Panc1 (cell line): ENCODE measurements around the gene CTXND1. TPM values are rescaled to one million over a fixed set of nuclear protein-coding genes. Genes with fewer than 3 reads are reported as not detected.

Source experiments
- ATAC-seq: fragments of 200-7000 bp; cut with Tn5 transposase; 2 replicates; pipeline ENCODE4 v1.9.1; 2020; ENCODE audit warnings: mild to moderate bottlenecking, moderate library complexity
- BruUV-seq: library from RNA; stranded (reverse); fragments of 400-500 nt; replicated peaks from 2 replicates; lab custom pipeline; 2021; lab: Mats Ljungman, UMichigan
- CTCF ChIA-PET: fragments of 300-600 bp; sonication (Branson Sonifier 250); formaldehyde crosslinking; loops from one replicate; lab custom pipeline; 2022; ENCODE audit warnings: antibody characterized with exemption; lab: Charles Lee
- POLR2A ChIA-PET: fragments of 300-600 bp; sonication (Branson Sonifier 250); formaldehyde crosslinking; loops from one replicate; lab custom pipeline; 2022; ENCODE audit warnings: antibody characterized with exemption; lab: Charles Lee
- DNase-seq: peaks from one replicate; pipeline ENCODE4 v3.0.0-alpha.2; 2010; ENCODE audit warnings: low read depth, low spot score
- H3K27ac ChIP-seq: 2 replicates; pipeline ENCODE4 v1.5.1; 2011; ENCODE audit warnings: mild to moderate bottlenecking, low read length, inconsistent platforms
- H3K27me3 ChIP-seq: fragments of 200-500 bp; sonication (Bioruptor generic); 2 replicates; pipeline ENCODE4 v1.6.0; 2014; ENCODE audit warnings: low read length, inconsistent platforms; ENCODE audit not compliant: control insufficient read depth, insufficient read depth
- H3K36me3 ChIP-seq: fragments of 200-500 bp; sonication (Bioruptor generic); 2 replicates; pipeline ENCODE4 v1.5.1; 2014; ENCODE audit warnings: inconsistent platforms, mild to moderate bottlenecking, low read length, moderate library complexity; ENCODE audit not compliant: control insufficient read depth, insufficient read depth
- H3K4me1 ChIP-seq: 2 replicates; pipeline ENCODE4 v1.5.1; 2011; ENCODE audit warnings: inconsistent platforms, mild to moderate bottlenecking, low read length, moderate library complexity; ENCODE audit not compliant: control insufficient read depth, insufficient read depth
- H3K4me3 ChIP-seq, 2 experiments: 2 replicates each; pipeline ENCODE4 v1.5.1; 2011 to 2012; ENCODE audit warnings: low read depth in 2 of 2, low read length in 2 of 2, mild to moderate bottlenecking in 2 of 2, inconsistent platforms in 1 of 2, moderate library complexity in 1 of 2
- H3K9me3 ChIP-seq: fragments of 200-500 bp; sonication (Bioruptor generic); 2 replicates; pipeline ENCODE4 v1.5.1; 2014; ENCODE audit warnings: low read depth, mild to moderate bottlenecking, inconsistent platforms, low read length, moderate library complexity; ENCODE audit not compliant: control insufficient read depth, insufficient read depth
- POLR2AphosphoS5 ChIP-seq: IDR thresholded peaks from 2 replicates; pipeline ENCODE4 v1.6.1; 2012; ENCODE audit warnings: mild to moderate bottlenecking, low read depth, low read length, moderate library complexity
- SIN3A ChIP-seq: IDR thresholded peaks from 2 replicates; pipeline ENCODE4 v1.6.1; 2012; ENCODE audit warnings: low read depth, mild to moderate bottlenecking, low read length, moderate library complexity, borderline replicate concordance; ENCODE audit not compliant: insufficient read depth
- TCF7L2 ChIP-seq: IDR thresholded peaks from 2 replicates; pipeline ENCODE4 v1.6.1; 2011; ENCODE audit warnings: mild to moderate bottlenecking, low read depth, low read length, inconsistent platforms
- in situ Hi-C: cut with HindIII; loops from 2 replicates; pipeline ENCODE4 v1.10.0; 2016; ENCODE audit warnings: low sequenced_read_pairs, low pct_unique_long_range_greater_than_20kb
- intact Hi-C: fragments of 100-400 bp; cut with micrococcal nuclease; formaldehyde crosslinking; loops from one replicate; pipeline ENCODE4 v1.10.0; 2022; ENCODE audit not compliant: unreplicated experiment
- total RNA-seq: library from RNA; stranded (reverse); gene quantifications from one replicate; pipeline ENCODE4 v1.2.1, GENCODE V29; 2021; ENCODE audit not compliant: unreplicated experiment
- TF ChIP-seq, protein P1 (sequence below), 2 experiments: IDR thresholded peaks; 2 replicates each; pipeline ENCODE4 v1.6.1; 2011 to 2012; ENCODE audit warnings: low read depth in 2 of 2, control low read depth in 1 of 2, low read length in 1 of 2, mild to moderate bottlenecking in 1 of 2, moderate library complexity in 1 of 2; ENCODE audit not compliant: insufficient read depth in 1 of 2
- TF ChIP-seq, protein P2 (sequence below): fragments of 450-650 bp; IDR thresholded peaks from 2 replicates; pipeline ENCODE4 v1.5.1; 2017; ENCODE audit warnings: mild to moderate bottlenecking

The CTXND1 gene
- total RNA-seq, 1 experiment from 2014 or later = not detected

DNA sequence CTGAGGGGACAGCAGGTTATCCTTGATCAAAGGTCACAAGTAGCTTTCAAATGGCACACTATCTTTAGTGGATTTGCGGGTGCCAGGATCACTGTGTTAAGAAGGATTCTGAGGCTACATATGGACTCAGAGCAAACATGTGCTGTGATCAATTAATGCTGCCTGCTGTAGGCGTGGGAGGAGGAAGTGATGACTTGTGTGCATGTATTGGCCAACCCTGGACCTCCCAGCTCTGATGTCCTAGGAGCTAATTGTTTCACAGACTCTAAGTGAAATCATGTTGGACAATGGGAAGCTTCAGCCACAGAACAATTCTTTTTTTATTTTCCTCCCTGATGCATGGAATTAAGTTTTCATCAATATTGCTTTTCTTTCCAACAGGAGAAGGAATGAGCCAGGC lies 74.9 kb downstream of the CTXND1 start:
- H3K9me3 ChIP-seq = no peaks in the 10 kb centered on the region
- ChIA-PET CTCF (no interaction called here), POLR2A (no interaction called here)
- ATAC-seq = no peak
- peaks cover 16% of the 10 kb centered on the region for H3K4me1 ChIP-seq
- no peak overlapping the region for H3K4me3 ChIP-seq
- H3K27me3 ChIP-seq = no peaks in the 10 kb centered on the region
- BruUV-seq = TSS peak; percentile 56
- H3K27ac ChIP-seq = no peak overlapping the region; the same call in 1 of the 2 replicates
- in situ Hi-C loops = no loop called here
- no peaks in the 10 kb centered on the region; the same call in none of the 2 replicates for H3K36me3 ChIP-seq
- no peak for DNase-seq
- intact Hi-C loops = loop anchor here (10.0 kb wide), 1 partner anchor 182 kb away; no protein-coding TSS in a partner anchor
- TF ChIP-seq SIN3A = no peak
- TF ChIP-seq TCF7L2 = no peak
- TF ChIP-seq, protein P1, sequence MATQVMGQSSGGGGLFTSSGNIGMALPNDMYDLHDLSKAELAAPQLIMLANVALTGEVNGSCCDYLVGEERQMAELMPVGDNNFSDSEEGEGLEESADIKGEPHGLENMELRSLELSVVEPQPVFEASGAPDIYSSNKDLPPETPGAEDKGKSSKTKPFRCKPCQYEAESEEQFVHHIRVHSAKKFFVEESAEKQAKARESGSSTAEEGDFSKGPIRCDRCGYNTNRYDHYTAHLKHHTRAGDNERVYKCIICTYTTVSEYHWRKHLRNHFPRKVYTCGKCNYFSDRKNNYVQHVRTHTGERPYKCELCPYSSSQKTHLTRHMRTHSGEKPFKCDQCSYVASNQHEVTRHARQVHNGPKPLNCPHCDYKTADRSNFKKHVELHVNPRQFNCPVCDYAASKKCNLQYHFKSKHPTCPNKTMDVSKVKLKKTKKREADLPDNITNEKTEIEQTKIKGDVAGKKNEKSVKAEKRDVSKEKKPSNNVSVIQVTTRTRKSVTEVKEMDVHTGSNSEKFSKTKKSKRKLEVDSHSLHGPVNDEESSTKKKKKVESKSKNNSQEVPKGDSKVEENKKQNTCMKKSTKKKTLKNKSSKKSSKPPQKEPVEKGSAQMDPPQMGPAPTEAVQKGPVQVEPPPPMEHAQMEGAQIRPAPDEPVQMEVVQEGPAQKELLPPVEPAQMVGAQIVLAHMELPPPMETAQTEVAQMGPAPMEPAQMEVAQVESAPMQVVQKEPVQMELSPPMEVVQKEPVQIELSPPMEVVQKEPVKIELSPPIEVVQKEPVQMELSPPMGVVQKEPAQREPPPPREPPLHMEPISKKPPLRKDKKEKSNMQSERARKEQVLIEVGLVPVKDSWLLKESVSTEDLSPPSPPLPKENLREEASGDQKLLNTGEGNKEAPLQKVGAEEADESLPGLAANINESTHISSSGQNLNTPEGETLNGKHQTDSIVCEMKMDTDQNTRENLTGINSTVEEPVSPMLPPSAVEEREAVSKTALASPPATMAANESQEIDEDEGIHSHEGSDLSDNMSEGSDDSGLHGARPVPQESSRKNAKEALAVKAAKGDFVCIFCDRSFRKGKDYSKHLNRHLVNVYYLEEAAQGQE (IDR thresholded peaks at IDR 0.05; ENCODE audit: insufficient read depth in 1 of 2, low read depth in 2 of 2, low read length in 1 of 2) = no peak
- TF ChIP-seq POLR2AphosphoS5 = no peak
- TF ChIP-seq, protein P2, sequence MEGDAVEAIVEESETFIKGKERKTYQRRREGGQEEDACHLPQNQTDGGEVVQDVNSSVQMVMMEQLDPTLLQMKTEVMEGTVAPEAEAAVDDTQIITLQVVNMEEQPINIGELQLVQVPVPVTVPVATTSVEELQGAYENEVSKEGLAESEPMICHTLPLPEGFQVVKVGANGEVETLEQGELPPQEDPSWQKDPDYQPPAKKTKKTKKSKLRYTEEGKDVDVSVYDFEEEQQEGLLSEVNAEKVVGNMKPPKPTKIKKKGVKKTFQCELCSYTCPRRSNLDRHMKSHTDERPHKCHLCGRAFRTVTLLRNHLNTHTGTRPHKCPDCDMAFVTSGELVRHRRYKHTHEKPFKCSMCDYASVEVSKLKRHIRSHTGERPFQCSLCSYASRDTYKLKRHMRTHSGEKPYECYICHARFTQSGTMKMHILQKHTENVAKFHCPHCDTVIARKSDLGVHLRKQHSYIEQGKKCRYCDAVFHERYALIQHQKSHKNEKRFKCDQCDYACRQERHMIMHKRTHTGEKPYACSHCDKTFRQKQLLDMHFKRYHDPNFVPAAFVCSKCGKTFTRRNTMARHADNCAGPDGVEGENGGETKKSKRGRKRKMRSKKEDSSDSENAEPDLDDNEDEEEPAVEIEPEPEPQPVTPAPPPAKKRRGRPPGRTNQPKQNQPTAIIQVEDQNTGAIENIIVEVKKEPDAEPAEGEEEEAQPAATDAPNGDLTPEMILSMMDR = no peak

DNA sequence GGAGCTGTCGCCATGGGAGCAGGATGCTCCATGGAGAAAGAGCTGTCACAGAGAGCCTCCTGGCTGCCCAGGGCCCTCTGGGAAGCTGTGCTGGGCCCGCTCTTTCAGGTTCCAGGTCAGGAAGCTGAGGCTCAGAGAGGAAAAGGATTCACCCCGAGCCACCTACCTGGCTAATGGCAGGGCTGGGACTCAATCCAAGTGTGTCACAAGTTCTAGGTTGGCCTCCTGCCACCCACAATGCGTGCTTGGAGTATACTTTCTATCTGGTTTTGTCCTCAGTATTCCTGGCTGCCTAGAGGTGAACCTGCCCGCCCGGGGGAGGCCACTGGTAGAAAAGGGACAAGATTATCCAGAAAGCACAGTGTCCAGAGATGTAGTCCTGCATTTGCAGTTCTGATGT lies 75.6 kb downstream of the CTXND1 start:
- Histone ChIP-seq H3K36me3 (no peaks in the 10 kb centered on the region; the same call in 1 of the 2 replicates), H3K4me3 (no peak overlapping the region), H3K4me1 (peaks cover 16% of the 10 kb centered on the region), H3K27ac (no peak overlapping the region), H3K27me3 (no peaks in the 10 kb centered on the region), H3K9me3 (no peaks in the 10 kb centered on the region)
- in situ Hi-C loops = no loop called here
- ChIA-PET POLR2A (no interaction called here), CTCF (interaction anchor here (0.6 kb wide), 1 partner anchor 167 kb away, joined by 3 read pairs; no protein-coding TSS in a partner anchor)
- DNase-seq = no peak
- TF ChIP-seq, protein P2 = no peak
- no peak for TF ChIP-seq SIN3A
- TF ChIP-seq, protein P1 (IDR thresholded peaks at IDR 0.05; ENCODE audit: insufficient read depth in 1 of 2, low read depth in 2 of 2, low read length in 1 of 2) = no peak
- no peak for TF ChIP-seq POLR2AphosphoS5
- no peak for TF ChIP-seq TCF7L2
- no peak for ATAC-seq
- no TSS peak for BruUV-seq
- intact Hi-C loops = loop anchor here (10.0 kb wide), 1 partner anchor 182 kb away; no protein-coding TSS in a partner anchor
